ENCODE measurements around the gene EEF2K.
A peak's percentile ranks its signal among the peaks of the same experiment; 100 is the strongest.

The EEF2K gene

GRCh38 chr16:22252317-22252716 lies 46.2 kb downstream of the EEF2K start:
- DNase-seq (ENCODE audit: low spot score): no peak

DNA sequence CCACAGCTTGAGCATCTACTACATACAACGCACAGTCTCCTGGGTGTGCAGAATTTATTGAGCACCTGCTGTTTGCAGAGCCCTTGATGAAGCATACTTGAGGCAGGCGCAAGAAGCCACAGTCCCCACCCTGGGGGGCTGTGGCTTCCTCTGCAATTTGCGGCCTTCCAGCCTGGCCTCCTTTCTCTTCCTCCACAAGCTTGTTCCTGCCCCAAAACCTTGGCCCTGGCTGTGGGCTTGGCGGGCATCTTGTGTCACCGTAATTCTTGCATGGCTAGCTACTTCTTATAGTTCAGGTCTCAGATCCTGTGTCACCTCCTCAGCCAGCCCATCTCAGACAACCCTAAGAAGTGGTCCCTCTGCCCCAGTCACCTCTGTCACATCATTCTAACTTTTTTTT lies 47.2 kb downstream of the EEF2K start:
- no peak for DNase-seq (ENCODE audit: low spot score)

DNA sequence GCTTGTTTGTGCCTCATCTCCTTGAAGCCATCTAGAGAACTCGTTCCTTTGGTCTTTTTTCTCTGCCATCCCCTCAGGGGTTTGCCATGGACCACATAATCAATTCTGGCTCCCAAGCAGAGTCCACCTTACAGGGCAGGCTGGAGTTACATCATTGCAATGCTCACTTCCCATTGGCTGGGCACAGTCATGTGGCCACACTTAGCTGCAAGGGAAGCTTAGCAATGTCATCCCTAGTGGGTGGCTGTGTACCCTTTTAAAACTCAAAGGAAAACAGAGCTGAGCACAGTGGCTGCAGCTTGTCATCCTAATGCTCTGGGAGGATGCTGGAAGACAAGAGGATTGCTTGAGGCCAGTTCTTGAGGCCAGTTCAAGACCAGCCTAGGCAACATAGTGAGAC lies 49.3 kb downstream of the EEF2K start:
- no peak for DNase-seq (ENCODE audit: low spot score)

DNA sequence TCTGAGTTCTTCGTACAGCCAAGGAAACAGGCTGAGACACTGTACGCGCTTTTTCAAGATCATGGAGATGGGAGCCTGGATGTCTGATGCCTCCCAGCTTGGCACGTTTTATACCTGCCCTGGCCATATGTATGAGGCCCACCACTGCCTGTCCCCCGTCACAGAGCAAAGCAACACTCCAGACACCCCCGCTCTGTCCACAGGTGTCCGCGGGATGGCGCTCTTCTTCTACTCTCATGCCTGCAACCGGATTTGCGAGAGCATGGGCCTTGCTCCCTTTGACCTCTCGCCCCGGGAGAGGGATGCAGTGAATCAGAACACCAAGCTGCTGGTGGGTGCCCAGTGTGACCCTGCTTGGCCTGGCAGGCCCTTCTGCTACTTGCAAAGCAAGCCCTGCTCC lies 51.4 kb downstream of the EEF2K start:
- no peak for DNase-seq (ENCODE audit: low spot score)

GRCh38 chr16:22260490-22260889 lies 54.4 kb downstream of the EEF2K start:
- no peak for DNase-seq (ENCODE audit: low spot score)

GRCh38 chr16:22262460-22262859 lies 56.4 kb downstream of the EEF2K start:
- no peak for DNase-seq (ENCODE audit: low spot score)

GRCh38 chr16:22264786-22265185 lies 58.7 kb downstream of the EEF2K start:
- no peak for DNase-seq (ENCODE audit: low spot score)

DNA sequence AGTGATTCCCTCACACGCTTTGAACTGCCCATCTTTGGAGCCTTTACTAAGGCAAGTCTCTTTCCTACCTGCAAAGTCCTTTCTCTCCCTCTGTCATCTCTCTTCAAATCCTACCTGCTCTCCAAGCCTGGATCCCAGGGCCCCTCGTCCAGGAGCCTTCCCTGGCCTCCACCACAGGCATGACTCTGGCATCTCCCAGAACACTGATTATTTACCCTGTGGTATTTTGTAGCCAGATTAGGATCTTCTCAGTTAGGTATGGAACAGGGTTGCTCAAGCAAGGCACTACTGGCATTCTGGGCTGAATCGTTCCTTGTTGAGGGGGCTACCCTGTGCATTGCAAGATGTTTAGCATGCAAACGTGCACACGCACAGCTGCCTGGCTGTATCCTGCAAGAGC lies 59.3 kb downstream of the EEF2K start:
- DNase-seq (ENCODE audit: low spot score): no peak

DNA sequence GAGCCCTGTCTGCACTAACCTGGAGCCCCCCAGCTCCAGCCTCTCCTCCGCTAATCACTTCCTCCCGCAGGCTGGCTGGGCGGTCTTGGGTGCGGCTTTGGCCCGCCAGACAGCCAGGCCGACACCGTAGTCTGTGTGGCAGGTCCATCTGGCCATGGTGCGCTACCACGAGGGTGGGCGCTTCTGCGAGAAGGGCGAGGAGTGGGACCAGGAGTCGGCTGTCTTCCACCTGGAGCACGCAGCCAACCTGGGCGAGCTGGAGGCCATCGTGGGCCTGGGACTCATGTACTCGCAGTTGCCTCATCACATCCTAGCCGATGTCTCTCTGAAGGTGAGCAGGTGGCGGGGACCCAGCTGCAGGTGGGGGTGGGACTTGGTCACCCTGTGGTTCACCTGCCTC lies 60.5 kb downstream of the EEF2K start:
- no peak for DNase-seq (ENCODE audit: low spot score)

DNA sequence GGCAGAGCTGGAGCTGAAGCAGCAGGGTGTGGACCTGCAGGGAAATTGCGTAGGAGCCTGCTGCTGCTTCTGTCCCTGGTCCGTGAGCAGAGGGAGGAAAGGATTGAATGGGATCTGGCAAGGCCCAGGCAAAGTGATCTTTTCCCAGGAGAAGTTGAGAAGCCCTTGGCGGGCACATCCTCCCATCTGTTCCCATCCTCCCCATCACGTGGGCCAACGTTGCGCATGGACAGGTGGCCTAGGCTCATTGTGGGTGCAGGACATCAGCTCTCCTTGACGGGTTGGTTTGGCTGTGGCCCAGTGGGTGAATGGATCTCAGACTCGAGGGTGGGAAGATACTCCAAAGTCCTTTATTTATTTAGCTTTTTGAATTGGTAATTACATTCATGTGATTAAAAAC lies 61.7 kb downstream of the EEF2K start:
- DNase-seq (ENCODE audit: low spot score): no peak

- peak; percentile 10 for DNase-seq (ENCODE audit: low spot score)
Observed at GRCh38 chr16:22270525-22270924, 64.4 kb downstream of the EEF2K start.

DNA sequence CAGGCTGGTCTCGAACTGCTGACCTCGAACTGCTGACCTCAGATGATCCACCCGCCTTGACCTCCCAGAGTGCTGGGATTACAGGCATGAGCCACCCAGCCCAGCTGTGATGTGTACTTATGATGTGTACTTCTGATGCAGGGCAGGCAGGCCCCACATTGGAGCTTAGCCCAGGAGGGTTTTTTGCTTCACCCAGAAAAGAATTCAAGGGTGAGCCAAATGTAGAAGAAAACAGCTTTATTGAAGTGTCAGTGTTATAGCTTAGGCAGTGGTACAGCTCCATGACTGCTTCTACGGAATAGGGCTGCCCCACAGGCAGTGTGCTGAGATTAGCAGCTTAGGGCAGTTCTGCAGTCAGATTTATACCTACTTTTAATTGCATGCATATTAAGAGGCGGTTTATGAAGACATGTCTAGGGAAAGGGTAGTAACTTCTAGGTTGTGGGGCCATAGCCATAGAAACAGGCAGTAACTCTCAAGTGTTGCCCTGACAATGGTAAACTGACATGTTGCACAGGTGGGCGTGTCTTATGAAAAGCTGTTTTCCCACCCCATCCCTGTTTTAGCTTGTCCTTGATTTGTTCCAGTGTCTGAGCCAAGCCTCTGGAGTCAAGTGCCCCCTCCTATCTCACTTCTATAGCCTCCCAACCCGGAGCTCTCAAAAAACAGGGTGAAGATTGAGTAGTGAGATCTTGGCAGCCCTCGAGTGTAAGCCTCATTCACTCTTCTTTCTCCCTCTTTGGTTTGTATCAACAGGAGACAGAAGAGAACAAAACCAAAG lies 67.0 kb downstream of the EEF2K start:
- no peak for DNase-seq (ENCODE audit: low spot score)

DNA sequence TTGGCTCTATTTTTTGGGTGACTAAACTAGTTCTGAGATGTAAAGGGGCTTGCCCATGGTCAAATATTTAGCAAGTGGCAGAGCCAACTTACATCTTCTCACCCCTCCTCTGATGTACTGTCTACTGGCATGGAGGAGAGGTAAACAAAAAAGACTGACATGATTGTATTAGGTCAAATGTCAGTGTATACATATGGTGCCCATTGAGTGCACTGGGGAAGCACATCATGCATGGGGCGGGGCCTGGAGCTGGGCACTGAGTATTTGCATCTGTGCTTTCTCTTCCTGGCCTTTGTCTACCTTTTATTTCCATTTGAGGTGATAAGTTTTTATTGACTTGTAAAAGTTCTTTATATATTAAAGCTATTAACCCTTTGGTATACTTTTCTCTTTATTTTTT lies 68.8 kb downstream of the EEF2K start:
- no peak for DNase-seq (ENCODE audit: low spot score)

- no peak for DNase-seq (ENCODE audit: low spot score)
Observed at GRCh38 chr16:22278441-22279230, 72.6 kb downstream of the EEF2K start.

DNA sequence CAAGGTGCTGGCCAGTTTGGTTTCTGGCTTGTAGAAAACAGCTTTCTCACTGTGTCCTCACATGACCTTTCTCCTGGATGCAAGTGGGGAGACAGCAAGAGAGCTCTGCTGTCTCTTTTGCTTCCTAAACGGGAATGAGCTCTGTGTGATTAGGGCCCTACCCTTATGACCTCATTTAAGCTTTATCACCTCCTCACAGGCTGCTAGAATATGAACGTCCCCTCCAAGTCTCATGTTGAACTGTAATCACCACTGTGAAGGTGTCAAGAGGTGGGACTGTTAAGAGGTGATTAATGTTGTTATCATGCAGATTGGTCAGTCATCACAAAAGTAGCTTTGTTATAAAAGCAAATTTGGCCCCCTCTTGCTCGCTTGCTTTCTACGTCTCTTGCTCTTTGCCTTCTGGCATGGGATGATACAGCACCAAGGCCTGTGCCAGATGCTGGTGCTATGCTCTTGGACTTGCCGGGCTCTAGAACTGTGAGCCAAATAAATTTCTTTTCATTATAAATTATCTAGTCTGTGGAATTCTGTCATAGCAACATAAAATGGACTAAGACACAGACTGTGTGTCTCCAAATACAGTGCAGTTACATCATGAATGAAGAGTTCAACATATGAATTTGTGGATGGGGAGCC lies 76.3 kb downstream of the EEF2K start:
- DNase-seq (ENCODE audit: low spot score): peak; percentile 82

DNA sequence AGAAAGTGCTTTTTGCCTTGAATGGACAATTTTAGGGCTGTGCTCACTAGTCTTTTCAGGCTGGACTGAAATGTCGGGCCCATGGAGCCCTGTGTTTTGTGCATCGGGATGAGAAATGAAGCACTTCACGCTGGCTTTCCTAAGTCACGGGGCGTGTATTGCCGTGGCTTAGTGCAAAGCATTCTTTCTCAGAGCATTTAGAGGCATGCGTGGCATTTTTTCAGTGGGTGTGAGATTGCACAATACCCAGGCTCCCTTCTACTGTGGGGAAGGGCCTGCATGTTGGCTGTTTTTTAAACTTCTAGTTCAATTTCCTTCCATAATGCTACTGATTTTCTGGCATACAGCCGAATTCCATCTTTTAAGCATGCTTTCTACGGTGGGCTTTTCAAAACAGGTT lies 78.6 kb downstream of the EEF2K start:
- DNase-seq (ENCODE audit: low spot score): no peak

GRCh38 chr16:22285080-22285479 lies 79.0 kb downstream of the EEF2K start:
- DNase-seq (ENCODE audit: low spot score): no peak

DNA sequence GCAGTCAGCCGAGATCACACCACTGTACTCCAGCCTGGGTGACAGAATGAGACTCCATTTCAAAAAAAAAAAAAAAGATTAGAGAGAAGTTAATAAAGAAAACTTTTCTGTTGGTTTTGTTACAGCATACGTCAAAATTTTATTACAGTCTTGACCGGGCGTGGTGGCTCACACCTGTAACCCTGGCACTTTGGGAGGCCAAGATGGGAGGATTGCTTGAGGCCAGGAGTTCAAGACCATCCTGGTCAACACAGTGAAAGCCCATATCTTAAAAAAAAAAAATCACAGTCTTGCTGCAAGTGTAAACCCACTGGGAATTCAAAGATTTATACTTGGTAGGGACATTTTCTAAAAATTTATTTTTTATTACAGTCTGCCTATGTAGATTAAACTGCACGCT lies 84.9 kb downstream of the EEF2K start:
- DNase-seq (ENCODE audit: low spot score): no peak

DNA sequence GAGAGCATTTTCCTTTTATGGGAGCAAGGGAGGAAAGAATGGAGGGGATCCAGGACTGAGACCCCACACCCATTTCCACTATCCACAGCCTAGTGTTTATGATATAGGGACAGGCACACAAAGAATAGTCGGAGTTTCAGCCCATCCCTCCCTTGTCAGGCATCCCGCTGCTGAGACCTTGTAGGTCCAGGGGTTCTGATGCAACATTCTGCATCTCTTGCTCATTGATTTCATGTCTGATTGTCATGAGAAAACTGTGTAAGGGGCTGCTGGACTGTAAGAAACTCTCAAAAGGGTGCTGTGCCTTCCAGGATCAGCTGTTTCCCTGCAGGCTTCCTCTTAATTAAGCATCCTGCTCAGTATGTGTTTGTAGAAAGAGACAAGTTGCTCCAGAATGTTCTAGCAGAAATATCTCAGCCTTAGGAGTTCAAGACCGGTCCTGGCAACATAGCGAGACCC lies 85.8 kb downstream of the EEF2K start:
- no peak for DNase-seq (ENCODE audit: low spot score)

DNA sequence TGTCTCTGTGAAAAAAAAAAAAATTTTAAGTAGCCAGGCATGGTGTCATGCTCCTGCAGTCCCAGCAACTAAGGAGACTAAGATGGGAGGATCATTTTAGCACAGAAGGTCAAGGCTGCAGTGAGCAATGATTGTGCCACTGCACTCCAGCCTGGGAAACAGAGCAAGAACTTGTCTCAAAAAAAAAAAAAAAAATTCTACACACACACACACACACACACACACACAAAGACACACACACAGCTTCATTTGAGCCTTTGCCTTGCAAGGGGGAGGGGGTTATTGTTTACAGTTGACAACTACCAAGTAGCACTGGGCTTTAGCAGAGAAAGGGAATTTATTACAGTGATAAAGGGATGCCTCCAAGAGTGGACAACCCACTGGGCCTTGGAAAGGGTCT lies 86.2 kb downstream of the EEF2K start:
- DNase-seq (ENCODE audit: low spot score): no peak

DNA sequence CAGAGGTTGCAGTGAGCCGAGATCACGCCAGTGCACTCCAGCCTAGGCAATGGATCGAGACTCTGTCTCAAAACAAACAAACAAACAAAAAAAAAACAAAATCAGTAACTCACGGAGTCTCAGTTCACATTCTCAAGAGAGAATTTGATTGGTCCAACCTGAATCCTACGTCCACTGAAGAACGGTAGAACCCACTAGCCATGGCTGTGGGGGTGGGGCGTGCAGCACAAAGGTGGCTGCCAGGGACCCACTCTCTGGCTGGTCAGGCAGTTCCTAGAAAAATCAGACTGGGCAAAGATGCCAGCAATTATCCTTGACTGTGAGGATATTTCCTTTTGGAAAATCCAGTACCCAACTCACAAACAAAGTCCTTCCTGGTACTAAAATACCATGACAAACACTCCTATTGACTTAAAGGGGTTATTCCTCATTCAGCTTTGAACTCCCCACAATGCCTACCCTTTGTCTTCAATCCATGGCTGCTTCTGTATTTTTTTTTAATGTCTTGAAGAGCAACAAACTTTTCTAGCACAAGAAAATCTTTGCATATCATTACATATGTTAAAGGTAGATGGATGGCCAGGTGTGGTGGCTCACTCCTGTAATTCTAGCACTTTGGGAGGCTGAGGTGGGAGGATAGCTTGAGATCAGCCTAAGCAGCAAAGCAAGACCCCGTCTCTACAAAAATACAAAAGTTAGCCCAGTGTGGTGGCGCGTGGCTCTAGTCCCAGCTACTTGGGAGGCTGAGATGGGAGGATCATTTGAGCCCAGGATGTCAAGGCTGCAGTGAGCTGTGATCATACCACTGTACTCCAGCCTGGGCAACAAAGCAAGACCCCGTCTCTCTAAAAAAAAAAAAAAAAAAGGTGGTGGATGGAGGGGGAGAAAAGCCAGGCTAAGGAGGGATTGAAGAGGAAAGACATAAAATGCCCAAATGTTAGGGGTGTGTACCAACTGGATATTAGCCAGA lies 87.3 kb downstream of the EEF2K start:
- no peak for DNase-seq (ENCODE audit: low spot score)
